NT2/D1 (cell line): ENCODE measurements around the gene ARL6IP5.

ENCODE experiments used
- SUZ12 ChIP-seq: IDR thresholded peaks from 2 replicates; pipeline ENCODE4 v1.6.1; 2011; ENCODE audit not compliant: insufficient read length, insufficient read depth; ENCODE audit errors: extremely low read depth
- YY1 ChIP-seq: IDR thresholded peaks from 2 replicates; pipeline ENCODE4 v1.6.1; 2011; ENCODE audit not compliant: insufficient read length, insufficient read depth
- ZNF274 ChIP-seq: IDR thresholded peaks from 2 replicates; pipeline ENCODE4 v1.6.1; 2011; ENCODE audit warnings: mild to moderate bottlenecking, low read depth, low read length

DNA sequence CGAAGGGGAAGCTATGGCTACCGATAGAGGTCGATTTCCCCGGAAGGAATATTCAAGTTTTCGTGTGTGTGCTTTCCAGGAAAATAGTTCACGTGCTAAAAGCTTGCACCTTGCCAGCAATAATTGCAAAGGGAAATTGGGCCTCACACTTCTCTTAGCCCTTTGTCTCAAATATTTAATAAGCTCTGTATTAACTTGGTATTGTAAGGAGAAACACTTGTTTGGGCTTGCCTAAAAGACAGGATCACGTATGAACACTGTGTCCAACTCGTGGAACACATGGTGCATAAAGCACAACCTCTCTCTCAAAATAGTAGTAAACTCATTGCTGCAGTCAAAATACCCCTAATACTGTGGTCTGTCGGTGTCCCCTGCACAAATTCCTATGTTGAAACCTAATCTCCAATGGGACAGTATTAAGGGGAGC, 32.3 kb upstream of the ARL6IP5 start:
- TF ChIP-seq YY1 = no peak
- no peak for TF ChIP-seq ZNF274
- TF ChIP-seq SUZ12 = no peak
